OCI-M1 (cell line): ENCODE results near the gene CAAP1.
"Not testable (repeated sequence)": the region's sequence is repeated elsewhere in the genome, so short reads cannot be mapped to it uniquely, and the experiment has no call there.

Experiments
- DNase-seq: peaks from one replicate; lab custom pipeline; 2025; lab: John Stamatoyannopoulos, UW

Gene CAAP1

DNA sequence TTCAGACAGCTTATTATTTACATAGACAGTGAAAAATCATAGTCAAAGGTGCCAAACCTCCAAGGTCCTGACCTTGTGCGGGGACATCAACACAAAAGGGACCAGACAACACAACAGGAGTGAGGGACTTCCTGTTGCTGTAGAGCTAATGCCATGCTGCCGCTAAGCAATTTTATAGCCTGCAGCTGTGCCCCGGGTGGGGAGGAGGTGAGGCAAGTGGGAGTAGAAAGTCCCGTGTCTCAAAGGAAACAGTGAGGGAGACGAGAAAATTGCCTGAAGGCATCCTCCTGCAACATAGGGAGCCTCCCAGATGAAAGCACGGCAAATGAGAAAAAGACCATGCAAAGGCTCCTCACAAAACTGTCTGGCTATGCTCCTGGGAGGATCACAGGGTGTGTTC lies 58.8 kb downstream of the CAAP1 start:
- no peak for DNase-seq

DNA sequence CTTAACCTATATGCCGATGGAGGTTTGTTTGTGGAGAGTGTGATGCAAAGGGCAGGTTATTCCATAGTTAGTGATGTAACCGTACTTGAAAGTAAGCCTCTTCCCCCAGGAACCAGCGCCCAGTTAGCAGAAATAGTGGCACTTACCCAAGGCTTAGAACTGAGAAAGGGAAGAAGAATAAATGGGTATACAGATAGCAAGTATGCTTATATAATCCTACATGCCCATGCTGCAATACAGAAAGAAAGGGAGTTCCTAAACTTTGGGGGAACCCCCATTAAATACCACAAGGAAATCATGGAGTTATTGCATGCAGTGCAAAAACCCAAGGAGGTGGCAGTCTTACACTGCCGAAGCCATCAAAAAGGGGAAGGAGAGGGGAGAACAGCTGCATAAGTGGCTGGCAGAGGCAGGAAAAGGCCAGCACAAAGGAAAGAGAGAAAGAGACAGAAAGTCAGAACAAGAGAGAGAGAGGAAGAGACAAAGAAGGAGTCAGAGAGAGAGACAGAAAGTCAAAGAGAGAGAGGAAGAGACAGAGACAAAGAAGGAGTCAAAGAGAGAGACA lies 64.1 kb downstream of the CAAP1 start:
- not testable (repeated sequence) for DNase-seq

DNA sequence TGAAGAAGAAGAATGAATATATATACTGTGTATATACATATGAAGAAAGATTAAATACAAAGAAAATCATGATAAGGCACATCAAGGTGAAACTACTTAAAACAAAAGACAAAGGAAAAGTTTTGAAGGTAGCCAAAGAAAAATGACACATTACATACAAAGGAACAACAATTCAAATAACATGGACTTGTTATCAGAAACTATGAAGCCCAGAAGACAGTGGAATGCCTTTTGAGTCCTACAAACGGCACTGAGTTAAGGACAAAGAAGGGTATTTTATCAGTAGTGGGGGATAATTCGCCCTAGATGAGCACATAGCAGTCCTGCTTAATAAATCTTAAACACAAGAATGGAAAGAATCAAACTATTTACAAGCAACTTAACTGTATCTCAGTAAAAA lies 77.8 kb downstream of the CAAP1 start:
- no peak for DNase-seq

DNA sequence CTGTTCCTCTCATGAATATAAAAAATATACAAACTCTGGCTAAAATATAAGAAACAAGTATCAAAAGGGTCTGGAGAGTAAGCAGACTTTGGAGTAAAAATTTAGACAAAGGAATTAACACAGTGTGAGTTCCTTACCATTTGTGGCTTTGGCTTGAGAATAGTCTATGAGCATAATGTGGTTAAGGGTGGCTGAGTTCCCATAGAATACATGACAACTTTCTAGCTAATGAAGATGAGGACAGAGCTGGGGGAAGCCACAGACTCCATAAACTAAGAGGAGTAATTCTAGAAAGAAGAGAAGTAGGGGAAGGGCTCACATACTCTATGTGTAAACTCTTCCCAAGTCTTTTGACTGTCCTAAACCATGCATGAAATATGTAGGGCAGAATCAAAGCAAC lies 79.4 kb downstream of the CAAP1 start:
- DNase-seq = no peak

DNA sequence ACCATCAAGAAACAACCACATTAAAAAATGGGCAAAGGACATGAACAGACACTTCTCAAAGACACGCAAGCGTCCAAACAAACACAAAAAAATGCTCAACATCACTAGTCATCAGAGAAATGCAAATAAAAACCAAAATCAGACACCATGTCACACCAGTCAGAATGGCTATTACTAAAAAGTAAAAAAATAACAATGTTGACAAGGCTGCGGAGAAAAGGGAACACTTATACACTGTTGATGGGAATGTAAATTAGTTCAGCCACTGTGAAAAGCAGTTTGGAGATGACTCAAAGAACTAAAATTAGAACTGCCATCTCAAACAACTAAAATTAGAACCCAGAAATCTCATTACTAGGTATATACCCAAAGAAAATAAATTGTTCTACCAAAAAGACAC lies 80.4 kb downstream of the CAAP1 start:
- DNase-seq = no peak

DNA sequence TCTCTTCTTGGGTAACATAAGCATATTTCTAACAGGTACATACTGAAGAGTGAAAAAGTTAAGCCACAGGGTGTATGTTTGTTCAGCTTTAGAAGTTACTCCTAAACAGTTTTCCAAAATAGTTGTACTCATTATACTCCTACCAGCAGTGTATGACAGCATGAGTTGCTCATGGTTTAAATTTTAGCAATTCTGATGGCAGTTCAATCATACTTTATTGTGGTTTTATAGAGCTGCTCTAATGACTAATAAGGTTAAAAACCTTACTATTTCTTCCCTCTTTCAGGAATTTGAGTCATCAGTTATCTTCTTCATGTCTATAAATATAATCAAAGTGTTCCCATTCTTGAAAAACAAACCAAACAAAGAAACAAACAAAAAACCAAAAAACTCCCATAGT lies 81.5 kb downstream of the CAAP1 start:
- DNase-seq = no peak

DNA sequence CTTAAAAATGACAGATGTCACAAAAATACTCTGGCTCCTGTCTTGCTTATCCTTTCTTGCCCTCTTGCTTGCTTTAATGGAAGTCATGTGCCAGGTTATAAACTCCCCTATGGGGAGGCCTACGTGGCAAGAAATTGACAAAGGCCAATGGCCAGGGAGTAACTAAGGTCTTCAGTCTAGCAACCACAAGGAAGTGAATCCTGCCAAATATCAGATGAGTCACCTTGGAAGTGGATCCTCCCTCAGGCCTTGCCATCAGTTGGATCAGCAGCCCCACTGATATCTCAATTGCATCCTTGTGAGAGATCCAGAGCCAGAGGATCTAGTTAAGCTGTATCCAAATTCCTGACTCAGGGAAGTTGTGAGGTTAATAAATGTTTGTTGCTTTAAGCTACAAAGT lies 82.8 kb downstream of the CAAP1 start:
- DNase-seq = no peak

DNA sequence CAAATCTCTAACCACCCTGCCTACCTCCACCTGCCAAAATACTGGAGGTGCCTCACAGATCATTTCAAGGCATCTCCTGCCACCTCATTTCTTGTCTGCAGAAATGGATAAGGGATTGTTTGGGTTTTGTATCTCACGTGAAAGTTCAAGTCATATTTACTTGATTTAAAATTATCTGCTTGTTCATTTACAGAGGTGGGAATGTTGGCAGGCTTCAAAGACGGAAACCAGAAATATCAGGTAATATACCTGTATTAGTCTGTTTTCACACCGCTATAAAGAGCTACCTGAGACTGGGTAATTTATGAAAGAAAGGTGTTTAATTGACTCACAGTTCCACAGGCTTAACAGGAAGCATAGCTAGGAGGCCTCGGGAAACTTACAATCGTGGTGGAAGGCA lies 85.4 kb downstream of the CAAP1 start:
- no peak for DNase-seq

DNA sequence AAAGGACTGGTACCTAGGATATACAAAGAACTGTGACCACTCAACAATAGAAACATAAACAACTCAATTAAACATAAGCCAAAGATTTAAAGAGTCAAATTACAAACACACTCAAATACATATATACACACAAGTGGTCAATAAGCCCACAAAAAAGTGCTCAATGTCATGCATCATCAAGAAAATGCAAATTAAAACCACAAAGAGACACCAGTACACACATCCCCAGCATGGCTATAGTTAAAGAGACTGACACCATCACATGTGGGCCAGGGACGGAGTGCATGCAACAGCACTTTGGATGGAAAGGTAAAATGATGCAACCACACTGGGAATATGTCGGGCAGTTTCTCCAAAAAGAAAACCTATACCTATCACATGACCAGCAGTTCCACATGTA lies 89.7 kb downstream of the CAAP1 start:
- DNase-seq = no peak

DNA sequence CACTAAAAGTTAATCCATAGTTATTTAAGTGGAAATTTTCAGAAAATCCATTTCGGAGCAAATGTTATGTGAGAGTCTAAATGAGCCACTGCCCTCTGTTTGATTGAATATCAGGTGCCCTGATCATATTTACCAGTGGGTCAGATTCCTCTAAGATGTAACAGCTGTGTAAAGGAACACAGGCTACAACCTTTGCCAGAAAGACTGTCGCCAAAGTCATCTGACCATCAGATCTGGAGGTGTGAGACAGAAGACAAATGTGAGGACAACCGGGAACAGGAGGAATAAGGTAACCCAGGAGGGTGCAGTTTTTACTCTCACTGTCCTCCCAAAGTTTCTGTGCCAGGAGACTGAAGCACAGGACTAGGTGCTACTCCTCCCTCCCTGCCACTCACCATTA lies 90.8 kb downstream of the CAAP1 start:
- no peak for DNase-seq

DNA sequence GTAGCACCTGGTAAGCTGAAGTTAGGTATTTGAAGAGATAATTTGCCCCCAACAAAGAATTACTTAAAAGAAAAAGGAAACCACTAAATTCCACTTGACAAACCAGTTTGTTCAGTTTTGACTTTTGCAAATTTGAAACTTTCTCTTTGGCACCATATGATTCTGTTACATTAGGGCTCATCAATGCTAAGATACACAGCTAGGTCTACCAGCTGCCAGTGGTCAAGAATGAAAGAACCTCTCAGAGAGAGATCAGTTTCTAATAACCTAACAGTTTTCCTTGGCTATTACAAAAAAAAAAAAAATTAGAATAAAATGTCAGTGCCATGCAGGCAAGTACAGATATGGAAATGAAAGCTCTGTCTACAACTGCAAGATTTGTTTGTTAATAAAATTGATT lies 92.3 kb downstream of the CAAP1 start:
- DNase-seq = no peak

DNA sequence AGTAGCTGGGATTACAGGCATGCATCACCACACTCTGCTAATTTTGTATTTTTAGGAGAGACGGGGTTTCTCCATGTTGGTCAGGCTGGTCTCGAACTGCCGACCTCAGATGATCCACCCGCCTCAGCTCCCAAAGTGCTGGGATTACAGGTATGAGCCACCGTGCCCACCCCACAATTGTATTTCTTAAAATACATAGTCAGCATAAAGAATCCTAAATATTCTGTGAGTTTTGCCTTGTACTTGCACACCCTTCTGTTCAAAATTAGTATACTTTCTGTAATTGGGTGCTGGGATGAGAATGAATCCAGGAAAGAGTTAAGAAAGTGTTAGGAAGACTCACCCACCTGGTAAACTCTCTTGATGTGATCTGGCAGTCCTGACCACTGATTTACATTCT lies 101.3 kb downstream of the CAAP1 start:
- DNase-seq = no peak
